HEK293T (cell line): ENCODE measurements around the gene FRMPD1.

Experiments used
- CTCF ChIA-PET: fragments of 350-600 bp; formaldehyde crosslinking; extraction: SDS; loops from one replicate; lab custom pipeline; 2021; ENCODE audit warnings: antibody characterized with exemption, inconsistent platforms; lab: Yijun Ruan, JAX
- POLR2A ChIA-PET: fragments of 350-600 bp; formaldehyde crosslinking; extraction: SDS; loops from one replicate; lab custom pipeline; 2020; ENCODE audit warnings: antibody characterized with exemption, inconsistent platforms; lab: Yijun Ruan, JAX
- DNase-seq: peaks from one replicate; pipeline ENCODE4 v3.0.0; 2012; ENCODE audit warnings: mixed read lengths; ENCODE audit errors: extremely low spot score
- ARNT ChIP-seq: fragments of 450-650 bp; IDR thresholded peaks from 2 replicates; pipeline ENCODE4 v1.6.1; 2017; ENCODE audit warnings: mild to moderate bottlenecking
- BHLHE40 ChIP-seq: fragments of 450-650 bp; IDR thresholded peaks from 2 replicates; pipeline ENCODE4 v1.6.1; 2016; ENCODE audit warnings: mild to moderate bottlenecking, moderate library complexity, borderline replicate concordance
- CTBP1 ChIP-seq: fragments of 450-650 bp; IDR thresholded peaks from 2 replicates; pipeline ENCODE4 v1.6.1; 2016; ENCODE audit warnings: borderline replicate concordance
- ELF4 ChIP-seq: fragments of 450-650 bp; IDR thresholded peaks from 2 replicates; pipeline ENCODE4 v1.6.1; 2017; ENCODE audit warnings: antibody characterized with exemption
- FOXA1 ChIP-seq: fragments of 450-650 bp; IDR thresholded peaks from 2 replicates; pipeline ENCODE4 v1.6.1; 2016; ENCODE audit warnings: mild to moderate bottlenecking
- FOXK2 ChIP-seq: fragments of 450-650 bp; IDR thresholded peaks from 2 replicates; pipeline ENCODE4 v1.6.1; 2016; ENCODE audit warnings: mild to moderate bottlenecking
- FOXM1 ChIP-seq: fragments of 450-650 bp; IDR thresholded peaks from 2 replicates; pipeline ENCODE4 v1.6.1; 2017; ENCODE audit warnings: mild to moderate bottlenecking, borderline replicate concordance
- HDGF ChIP-seq: fragments of 450-650 bp; IDR thresholded peaks from 2 replicates; pipeline ENCODE4 v1.6.1; 2017; ENCODE audit warnings: antibody characterized with exemption, borderline replicate concordance
- L3MBTL2 ChIP-seq: fragments of 450-650 bp; conservative IDR thresholded peaks from 2 replicates; pipeline ENCODE4 v1.6.1; 2016; ENCODE audit warnings: mild to moderate bottlenecking
- LEF1 ChIP-seq: fragments of 450-650 bp; IDR thresholded peaks from 2 replicates; pipeline ENCODE4 v1.6.1; 2017; ENCODE audit warnings: mild to moderate bottlenecking, borderline replicate concordance
- NFRKB ChIP-seq: fragments of 450-650 bp; IDR thresholded peaks from 2 replicates; pipeline ENCODE4 v1.6.1; 2016; ENCODE audit warnings: mild to moderate bottlenecking, moderate library complexity
- SP1 ChIP-seq: fragments of 450-650 bp; IDR thresholded peaks from 2 replicates; pipeline ENCODE4 v1.6.1; 2017
- SUZ12 ChIP-seq: fragments of 450-650 bp; IDR thresholded peaks from 2 replicates; pipeline ENCODE4 v1.6.1; 2016; ENCODE audit warnings: mild to moderate bottlenecking
- TARDBP ChIP-seq: fragments of 450-650 bp; IDR thresholded peaks from 2 replicates; pipeline ENCODE4 v1.6.1; 2016
- ZNF384 ChIP-seq: fragments of 450-650 bp; IDR thresholded peaks from 2 replicates; pipeline ENCODE4 v1.6.1; 2016
- TF ChIP-seq, protein P1 (sequence below): fragments of 450-650 bp; IDR thresholded peaks from 2 replicates; pipeline ENCODE4 v1.6.1; 2016

FRMPD1 gene

DNA sequence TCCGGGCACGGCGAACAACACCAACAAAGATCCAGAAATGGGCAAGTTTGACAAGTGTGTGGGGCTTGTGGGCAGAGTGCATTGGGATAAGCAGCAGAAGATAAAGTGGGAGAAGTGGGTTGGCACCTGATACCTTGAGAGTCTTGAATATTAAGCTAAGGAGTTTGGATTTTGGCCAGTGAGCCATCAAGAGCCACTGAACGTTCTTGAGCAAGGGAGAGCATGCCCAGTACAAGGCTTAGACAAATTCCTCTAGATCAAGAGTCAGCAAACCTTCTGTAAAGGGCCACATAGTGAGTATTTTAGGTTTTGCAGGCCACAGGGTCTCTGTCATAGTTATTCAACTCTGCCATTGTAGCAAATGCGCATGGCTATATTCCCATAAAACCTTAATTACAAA, 76.3 kb downstream of the FRMPD1 start:
- no peak for DNase-seq
- POLR2A ChIA-PET = no interaction called here
- CTCF ChIA-PET = no interaction called here
- TF ChIP-seq ELF4 (no peak), ARNT (no peak), LEF1 (no peak), L3MBTL2 (no peak), TARDBP (no peak), FOXA1 (no peak)

DNA sequence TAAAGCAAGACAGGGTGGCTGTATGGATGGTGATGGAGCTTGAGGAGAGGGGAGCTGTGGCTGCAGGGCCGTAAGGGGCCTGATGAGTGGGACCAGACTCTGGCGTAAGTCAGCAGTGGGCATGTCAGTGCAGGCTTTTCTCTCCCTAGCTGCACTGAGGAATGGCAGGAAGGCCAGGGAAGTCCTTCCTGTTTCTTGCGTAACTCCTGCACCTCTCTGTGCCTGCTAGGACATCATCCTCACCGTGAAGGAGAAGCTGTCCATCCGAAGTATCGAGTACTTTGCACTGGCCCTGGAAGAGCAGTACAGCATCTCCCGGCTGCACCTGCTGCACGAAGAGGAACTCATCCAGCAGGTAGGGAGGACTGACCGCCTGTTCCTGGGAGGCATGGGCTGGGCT, 78.7 kb downstream of the FRMPD1 start:
- ChIA-PET CTCF (no interaction called here), POLR2A (no interaction called here)
- no peak for DNase-seq
- TF ChIP-seq FOXM1 = no peak
- no peak for TF ChIP-seq SP1
- no peak for TF ChIP-seq BHLHE40
- TF ChIP-seq ARNT = no peak
- TF ChIP-seq L3MBTL2 = no peak
- TF ChIP-seq, protein P1, sequence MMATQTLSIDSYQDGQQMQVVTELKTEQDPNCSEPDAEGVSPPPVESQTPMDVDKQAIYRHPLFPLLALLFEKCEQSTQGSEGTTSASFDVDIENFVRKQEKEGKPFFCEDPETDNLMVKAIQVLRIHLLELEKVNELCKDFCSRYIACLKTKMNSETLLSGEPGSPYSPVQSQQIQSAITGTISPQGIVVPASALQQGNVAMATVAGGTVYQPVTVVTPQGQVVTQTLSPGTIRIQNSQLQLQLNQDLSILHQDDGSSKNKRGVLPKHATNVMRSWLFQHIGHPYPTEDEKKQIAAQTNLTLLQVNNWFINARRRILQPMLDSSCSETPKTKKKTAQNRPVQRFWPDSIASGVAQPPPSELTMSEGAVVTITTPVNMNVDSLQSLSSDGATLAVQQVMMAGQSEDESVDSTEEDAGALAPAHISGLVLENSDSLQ = no peak
- TF ChIP-seq ZNF384 = no peak
- no peak for TF ChIP-seq HDGF
- no peak for TF ChIP-seq ELF4
- no peak for TF ChIP-seq LEF1
- no peak for TF ChIP-seq FOXK2
- no peak for TF ChIP-seq CTBP1
- no peak for TF ChIP-seq FOXA1
- no peak for TF ChIP-seq NFRKB
- no peak for TF ChIP-seq TARDBP
- no peak for TF ChIP-seq SUZ12

DNA sequence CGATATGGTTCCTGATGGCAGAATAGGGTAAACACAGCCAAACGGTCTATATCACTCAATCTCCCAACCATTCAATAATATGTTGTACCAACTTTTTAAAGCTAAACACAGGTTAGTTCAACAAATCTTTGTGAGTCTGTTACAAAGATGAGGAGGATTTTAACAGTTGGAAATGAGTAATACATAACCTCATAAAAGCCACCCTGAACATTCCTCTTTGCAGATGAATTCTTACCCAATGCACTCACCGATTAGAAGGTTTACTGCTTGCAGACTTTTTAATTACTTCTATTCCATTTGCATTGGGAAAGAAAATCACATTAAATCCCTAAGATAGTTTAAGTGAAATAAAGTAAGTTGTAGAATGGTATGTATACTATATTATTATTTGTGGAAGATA, 79.5 kb downstream of the FRMPD1 start:
- ChIA-PET POLR2A (no interaction called here), CTCF (no interaction called here)
- TF ChIP-seq FOXK2 (no peak), TARDBP (no peak), ARNT (no peak), FOXA1 (no peak), BHLHE40 (no peak), NFRKB (no peak)
- TF ChIP-seq, protein P1 = no peak
- DNase-seq = no peak

DNA sequence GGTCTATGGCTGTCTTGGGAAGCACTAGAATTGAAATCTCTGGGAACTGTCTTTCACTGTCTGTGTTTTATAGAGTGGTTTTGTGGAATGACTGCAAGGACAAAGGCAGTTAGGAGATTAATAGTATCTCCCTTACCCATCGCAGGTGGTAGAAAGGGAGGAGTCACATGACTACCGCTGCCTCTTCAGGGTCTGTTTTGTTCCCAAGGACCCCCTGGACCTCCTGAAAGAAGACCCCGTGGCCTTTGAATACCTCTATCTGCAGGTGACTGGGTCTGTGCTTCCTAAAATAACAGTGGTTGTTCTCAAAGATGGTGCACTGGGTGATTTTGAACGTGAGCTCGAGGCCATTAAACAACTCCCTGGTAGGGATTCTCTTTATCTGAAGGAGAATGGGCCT, 80.1 kb downstream of the FRMPD1 start:
- no peak for DNase-seq
- no peak for TF ChIP-seq L3MBTL2
- no peak for TF ChIP-seq FOXK2
- TF ChIP-seq CTBP1 = no peak
- no peak for TF ChIP-seq SUZ12
- no peak for TF ChIP-seq ARNT
- TF ChIP-seq TARDBP = no peak
- no peak for TF ChIP-seq FOXM1
- TF ChIP-seq, protein P1 = no peak
- TF ChIP-seq ZNF384 = no peak
- TF ChIP-seq NFRKB = no peak
- TF ChIP-seq BHLHE40 = no peak
- TF ChIP-seq SP1 = no peak
- TF ChIP-seq HDGF = no peak
- no peak for TF ChIP-seq ELF4
- no peak for TF ChIP-seq FOXA1
- TF ChIP-seq LEF1 = no peak
- ChIA-PET CTCF (no interaction called here), POLR2A (no interaction called here)

DNA sequence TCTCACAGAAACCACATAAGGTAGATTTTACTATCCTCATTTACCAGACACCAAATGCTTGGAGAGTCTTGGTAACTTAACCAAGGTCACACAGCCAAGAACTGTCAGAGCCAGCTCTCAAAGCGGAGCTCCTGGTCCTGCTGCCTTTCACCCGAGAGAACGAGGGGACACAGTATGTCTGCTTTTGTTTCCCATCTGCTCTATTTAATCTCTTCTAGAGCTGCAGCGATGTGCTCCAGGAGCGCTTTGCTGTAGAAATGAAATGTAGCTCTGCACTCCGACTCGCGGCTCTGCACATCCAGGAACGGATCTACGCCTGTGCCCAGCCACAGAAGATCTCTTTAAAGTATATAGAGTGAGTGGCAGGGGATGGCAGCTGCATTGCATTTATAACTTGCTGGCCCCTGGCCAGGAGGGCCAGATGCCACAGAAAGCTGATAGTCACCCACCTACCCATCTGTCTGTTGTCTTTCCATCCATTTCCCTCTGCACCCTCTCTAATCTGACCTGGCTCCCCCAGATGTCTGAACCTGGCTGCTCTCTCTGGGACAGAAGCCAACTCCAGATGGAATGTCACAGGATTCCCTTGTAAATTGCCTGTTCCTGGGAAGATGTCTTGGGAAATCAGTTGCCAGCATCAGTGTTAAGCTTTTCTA, 81.5 kb downstream of the FRMPD1 start:
- TF ChIP-seq LEF1 (no peak), FOXK2 (no peak), HDGF (no peak), ELF4 (no peak), FOXM1 (no peak), FOXA1 (no peak), BHLHE40 (no peak), CTBP1 (no peak), ARNT (no peak)
- POLR2A ChIA-PET = no interaction called here
- CTCF ChIA-PET = no interaction called here
- no peak for DNase-seq

DNA sequence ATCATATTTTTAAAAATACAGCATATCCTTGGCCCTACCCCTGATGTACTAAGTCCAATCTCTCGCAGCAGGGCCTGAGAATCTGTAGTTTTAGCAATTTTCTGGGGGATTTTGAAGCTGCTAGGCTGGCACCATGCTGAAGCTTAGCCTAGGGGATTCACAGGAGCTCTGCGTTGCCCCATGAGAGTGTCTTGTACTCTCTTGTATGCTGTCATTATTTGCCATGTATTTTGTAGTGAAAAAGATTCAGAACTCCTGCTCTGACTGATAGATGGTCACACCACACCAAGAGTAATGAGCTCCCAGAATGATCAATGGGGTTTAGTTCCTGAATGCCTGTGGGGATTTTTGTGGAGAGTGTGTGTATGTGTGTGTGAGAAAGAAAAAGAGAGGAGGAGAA, 82.2 kb downstream of the FRMPD1 start:
- ChIA-PET POLR2A (no interaction called here), CTCF (no interaction called here)
- DNase-seq = no peak
- TF ChIP-seq FOXK2 = no peak
- no peak for TF ChIP-seq SP1
- TF ChIP-seq FOXM1 = no peak
- no peak for TF ChIP-seq HDGF
- no peak for TF ChIP-seq FOXA1
- no peak for TF ChIP-seq BHLHE40
- no peak for TF ChIP-seq ARNT
- TF ChIP-seq TARDBP = no peak
- no peak for TF ChIP-seq L3MBTL2
- TF ChIP-seq, protein P1 = no peak
- TF ChIP-seq NFRKB = no peak
- TF ChIP-seq ZNF384 = no peak
- TF ChIP-seq LEF1 = no peak
- no peak for TF ChIP-seq CTBP1
- no peak for TF ChIP-seq SUZ12
- no peak for TF ChIP-seq ELF4
